ENCODE data around the gene CHRNA4.
"Not testable (repeated sequence)": the region's sequence is repeated elsewhere in the genome, so short reads cannot be mapped to it uniquely, and the experiment has no call there.

CHRNA4 gene

DNA sequence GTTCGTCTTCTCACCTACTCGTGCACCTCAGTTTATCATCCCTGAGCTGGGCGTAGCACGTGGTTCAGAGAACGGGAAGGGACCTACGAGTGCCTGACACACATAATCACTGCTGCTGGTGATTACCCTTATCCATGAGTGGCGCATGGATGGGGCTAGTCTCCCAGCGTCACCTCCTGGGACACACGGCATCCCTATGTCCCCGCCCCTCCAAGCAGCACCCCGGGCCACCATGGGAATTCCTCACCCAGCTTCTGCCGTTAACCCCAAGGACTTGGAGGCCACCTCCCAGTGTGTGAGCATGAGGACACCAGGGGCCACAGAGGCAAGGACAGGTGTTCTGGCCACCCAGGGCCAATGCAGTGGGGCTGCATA, 9.8 kb downstream of the CHRNA4 start:
- no peak overlapping the region for H3K4me3 ChIP-seq (ENCODE audit: low read depth, low read length)

- H3K4me3 ChIP-seq (ENCODE audit: low read depth, low read length), result no peak overlapping the region
Observed at GRCh38 chr20:63350597-63351325, 10.4 kb downstream of the CHRNA4 start.

- H3K4me3 ChIP-seq (ENCODE audit: low read depth, low read length), result no peak overlapping the region
Observed at GRCh38 chr20:63350196-63350595, 11.0 kb downstream of the CHRNA4 start.

DNA sequence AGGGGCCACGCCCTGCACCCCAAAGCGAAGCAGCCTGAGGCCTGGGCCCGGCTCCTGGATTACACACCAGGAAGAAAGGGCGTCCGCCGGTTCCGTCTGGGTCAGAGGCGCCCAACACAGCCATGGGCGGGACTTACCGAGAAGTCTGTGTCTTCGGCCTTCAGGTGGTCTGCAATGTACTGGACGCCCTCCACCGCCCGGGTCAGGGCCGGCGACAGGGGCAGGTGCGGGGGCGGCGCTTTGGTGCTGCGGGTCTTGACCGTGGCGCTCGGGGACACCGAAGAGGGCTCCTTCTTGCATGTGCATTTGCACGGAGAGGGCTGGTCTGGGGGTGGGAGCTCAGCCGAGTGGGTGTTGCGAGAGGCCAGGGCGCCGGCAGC, 11.6 kb downstream of the CHRNA4 start:
- H3K4me3 ChIP-seq (ENCODE audit: low read depth, low read length), result no peak overlapping the region

- no peak overlapping the region for H3K4me3 ChIP-seq (ENCODE audit: low read depth, low read length)
Observed at GRCh38 chr20:63348828-63349515, 12.2 kb downstream of the CHRNA4 start.

GRCh38 chr20:63347950-63348827, 13.0 kb downstream of the CHRNA4 start:
- no peak overlapping the region for H3K4me3 ChIP-seq (ENCODE audit: low read depth, low read length)

DNA sequence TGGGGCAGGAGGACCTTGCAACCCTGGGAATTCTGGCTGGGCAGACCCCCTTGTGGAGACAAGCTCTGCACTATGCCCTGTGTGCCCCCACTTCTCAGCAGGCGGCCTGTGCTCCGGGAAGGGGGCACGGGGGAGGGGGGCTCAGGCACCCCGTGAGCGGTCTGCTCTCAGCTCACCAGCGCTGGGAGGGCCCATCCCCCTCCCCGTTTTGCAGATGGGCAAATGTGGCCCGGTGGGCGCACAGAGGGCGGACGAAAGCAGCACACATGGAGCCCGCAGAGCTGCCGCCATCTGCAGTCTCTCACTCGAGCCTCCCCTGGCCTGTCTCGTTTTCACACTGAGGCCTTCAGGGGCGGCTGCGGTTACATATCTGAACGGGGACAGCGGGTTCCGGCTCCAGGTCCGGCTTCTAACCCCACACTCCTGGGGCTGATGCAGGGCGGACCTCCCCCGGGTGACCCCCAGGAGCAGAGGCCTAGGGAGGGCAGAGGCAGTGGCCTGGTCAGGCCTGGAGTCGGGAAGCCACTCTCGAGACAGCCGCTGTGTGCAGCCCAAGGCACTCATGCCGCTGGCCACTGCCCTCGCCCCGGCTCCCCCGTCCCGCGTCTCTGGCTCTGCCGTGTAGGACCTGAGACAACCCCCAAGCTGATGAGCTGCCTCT, 13.9 kb downstream of the CHRNA4 start:
- no peak overlapping the region for H3K4me3 ChIP-seq (ENCODE audit: low read depth, low read length)

DNA sequence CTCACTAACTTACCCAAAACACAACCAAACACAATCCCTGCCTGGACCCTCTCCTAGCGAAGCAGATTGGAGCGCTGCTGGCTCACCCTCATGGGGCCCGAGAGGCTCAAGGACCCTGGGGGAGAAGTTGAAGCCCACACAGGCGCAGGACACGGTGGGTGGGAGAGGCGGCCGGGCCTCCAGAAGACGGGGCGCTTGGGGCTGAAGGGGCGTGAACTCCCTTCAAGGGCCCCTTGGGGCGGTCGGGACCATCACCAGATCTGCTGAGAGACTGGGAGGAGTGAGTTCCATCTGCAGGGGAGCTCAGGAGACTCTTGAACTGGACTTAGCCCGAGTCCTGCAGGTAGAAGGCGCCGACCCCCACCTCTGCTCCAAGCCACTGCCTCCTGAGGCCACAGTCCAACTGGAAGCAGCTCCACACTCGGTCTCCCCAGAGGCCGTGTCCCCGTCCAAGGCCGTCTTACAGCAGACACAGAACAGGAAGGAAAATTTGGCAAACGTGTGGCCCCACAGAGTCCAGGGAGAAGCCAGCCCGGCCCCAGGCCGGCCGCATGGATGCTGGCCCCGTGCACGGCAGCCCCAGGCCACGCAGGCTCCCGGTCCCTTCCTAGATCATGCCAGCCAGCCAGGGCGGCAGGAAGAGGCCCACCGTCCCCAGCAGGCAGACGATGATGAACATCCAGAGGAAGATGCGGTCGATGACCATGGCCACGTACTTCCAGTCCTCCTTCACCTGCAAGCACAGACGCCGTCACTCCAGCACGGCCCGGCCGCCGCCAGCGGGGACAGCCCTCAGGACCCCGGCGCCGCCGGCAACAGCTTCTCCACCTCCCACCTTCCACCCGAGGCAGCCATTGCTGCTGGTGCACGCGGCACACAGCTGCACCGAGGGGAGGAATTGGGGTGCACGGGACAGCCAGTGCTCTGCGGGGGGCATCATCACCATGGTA, 14.7 kb downstream of the CHRNA4 start:
- no peak overlapping the region for H3K4me3 ChIP-seq (ENCODE audit: low read depth, low read length)

DNA sequence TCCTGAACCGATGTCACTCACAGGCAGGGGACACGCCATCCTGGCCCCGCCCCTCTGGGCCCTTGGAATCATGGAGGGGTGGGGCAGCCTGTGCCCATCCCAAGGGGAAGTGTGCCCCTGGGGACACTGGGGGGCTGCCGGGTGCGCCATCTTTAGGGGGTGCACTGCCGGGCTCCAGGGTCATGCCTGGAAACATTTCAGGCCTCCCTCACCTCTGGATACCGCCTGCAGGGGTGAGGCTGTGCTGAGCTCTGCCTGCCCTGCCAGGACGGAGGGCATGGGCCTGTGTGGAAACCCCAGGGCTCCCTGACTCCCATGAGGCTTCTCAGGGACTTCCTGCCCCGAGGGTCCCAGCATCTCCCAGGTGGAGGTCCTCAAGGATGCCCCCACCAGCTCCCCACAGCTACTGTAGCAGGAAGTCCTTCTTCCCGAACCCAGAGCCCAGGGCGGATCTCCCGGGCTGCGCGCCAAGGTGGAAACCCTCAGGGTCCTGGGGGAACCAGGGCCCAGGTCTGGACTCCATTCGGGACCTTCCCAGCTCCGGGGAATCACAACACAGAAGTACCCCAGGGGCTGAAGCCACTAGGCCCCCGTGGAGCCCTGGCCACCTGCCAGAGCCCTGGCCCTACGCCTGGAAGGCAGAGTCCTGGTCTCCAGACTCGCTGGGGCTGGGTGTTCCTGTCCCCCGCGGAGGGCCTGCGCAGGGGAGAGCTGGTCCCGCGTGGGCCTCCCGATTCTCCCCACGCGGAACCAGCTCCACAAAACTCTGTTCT, 15.6 kb downstream of the CHRNA4 start:
- no peak overlapping the region for H3K4me3 ChIP-seq (ENCODE audit: low read depth, low read length)

DNA sequence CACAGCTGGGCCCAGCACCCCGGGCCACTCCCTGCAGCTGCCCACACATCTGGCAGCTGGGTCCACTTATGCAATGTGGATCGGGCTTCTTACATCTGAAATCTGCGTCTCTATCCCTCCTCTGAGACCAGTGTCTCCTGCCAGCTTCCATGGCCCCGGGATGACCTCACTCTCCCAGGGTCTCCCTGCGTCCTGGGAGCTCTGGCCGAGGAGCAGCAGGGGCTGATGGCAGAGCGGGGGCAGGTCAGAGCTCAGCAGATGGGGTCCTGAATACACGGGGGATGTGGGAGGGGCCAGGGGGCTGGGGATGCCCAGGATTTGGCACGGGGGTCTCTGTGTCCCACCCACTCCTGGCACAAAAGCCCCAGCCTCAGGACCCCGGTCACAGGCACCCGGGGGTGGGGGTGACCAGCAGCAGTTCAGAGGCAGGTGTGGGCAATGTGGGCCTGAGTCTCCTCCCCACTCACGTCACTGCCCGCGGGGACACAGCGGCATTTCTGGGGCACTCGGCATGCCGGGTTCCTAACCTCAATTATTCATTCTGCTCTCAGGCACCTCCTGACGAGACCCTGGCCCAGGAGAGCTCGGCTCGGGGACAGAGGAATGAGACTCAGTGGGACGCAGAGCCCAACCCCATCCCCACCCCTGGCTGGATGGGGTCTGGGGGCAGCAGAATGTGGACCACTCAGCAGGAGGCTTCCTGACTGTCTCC, 16.4 kb downstream of the CHRNA4 start:
- H3K4me3 ChIP-seq (ENCODE audit: low read depth, low read length), result no peak overlapping the region

- H3K4me3 ChIP-seq (ENCODE audit: low read depth, low read length), result no peak overlapping the region
Observed at GRCh38 chr20:63343460-63344445, 17.4 kb downstream of the CHRNA4 start.

GRCh38 chr20:63342561-63343459, 18.3 kb downstream of the CHRNA4 start:
- no peak overlapping the region for H3K4me3 ChIP-seq (ENCODE audit: low read depth, low read length)

- H3K4me3 ChIP-seq (ENCODE audit: low read depth, low read length), result not testable (repeated sequence)
Observed at GRCh38 chr20:63340158-63340688, 20.9 kb downstream of the CHRNA4 start.

- not testable (repeated sequence) for H3K4me3 ChIP-seq (ENCODE audit: low read depth, low read length)
Observed at GRCh38 chr20:63339154-63340094, 21.7 kb downstream of the CHRNA4 start.

DNA sequence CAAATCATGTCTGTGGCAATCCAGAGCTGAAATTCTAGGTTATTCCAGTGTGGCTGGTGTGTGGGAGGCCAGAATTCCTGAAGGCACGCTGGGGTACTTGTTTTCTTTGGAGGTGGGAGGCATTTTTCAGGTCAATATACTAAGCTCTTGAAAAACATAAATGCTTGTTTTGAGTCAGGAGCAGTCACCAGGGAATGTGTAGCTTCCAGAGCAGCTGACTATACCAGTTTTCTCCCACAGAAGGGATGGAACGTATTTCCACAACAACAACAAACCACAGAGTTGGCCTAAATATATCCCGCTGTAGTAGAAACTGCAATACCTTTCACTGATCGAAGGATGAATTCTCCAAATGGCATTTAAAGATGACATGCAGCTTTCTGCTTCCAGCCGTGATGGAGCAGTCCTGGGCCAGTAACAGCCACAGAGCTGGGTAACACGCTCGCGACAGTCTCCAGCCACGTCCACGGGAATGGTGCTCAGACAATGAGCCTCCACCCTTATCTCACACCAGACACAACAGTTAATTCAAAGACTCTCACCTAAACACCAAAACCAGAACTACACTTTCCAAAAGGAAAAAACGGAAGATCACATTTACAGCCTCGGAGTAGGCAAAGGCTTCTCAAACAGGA, 23.2 kb downstream of the CHRNA4 start:
- no peak overlapping the region for H3K4me3 ChIP-seq (ENCODE audit: low read depth, low read length)
